Tibial nerve (tissue), 3 donors: ENCODE data around the gene CST4.

ENCODE experiments used
- POLR2A ChIP-seq, 2 donors: fragments of 450-650 bp; IDR thresholded peaks; one replicate each; pipeline ENCODE4 v1.6.1; 2017; ENCODE audit warnings: antibody characterized with exemption in 2 of 2, mild to moderate bottlenecking in 2 of 2, moderate library complexity in 2 of 2
- TF ChIP-seq, protein P1 (sequence below), 5 experiments: fragments of 200-600 bp in 3 of 5; fragments of 450-650 bp in 2 of 5; sonication (generic) in 3 of 5; IDR thresholded peaks; one replicate each; pipeline ENCODE4 v1.5.1; 2016 to 2019; ENCODE audit warnings: antibody characterized with exemption in 5 of 5, mild to moderate bottlenecking in 3 of 5, moderate library complexity in 2 of 5

- TF ChIP-seq, protein P1, sequence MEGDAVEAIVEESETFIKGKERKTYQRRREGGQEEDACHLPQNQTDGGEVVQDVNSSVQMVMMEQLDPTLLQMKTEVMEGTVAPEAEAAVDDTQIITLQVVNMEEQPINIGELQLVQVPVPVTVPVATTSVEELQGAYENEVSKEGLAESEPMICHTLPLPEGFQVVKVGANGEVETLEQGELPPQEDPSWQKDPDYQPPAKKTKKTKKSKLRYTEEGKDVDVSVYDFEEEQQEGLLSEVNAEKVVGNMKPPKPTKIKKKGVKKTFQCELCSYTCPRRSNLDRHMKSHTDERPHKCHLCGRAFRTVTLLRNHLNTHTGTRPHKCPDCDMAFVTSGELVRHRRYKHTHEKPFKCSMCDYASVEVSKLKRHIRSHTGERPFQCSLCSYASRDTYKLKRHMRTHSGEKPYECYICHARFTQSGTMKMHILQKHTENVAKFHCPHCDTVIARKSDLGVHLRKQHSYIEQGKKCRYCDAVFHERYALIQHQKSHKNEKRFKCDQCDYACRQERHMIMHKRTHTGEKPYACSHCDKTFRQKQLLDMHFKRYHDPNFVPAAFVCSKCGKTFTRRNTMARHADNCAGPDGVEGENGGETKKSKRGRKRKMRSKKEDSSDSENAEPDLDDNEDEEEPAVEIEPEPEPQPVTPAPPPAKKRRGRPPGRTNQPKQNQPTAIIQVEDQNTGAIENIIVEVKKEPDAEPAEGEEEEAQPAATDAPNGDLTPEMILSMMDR (IDR thresholded peaks at IDR 0.05): no peak
- no peak for TF ChIP-seq POLR2A (IDR thresholded peaks at IDR 0.05)
Measured at GRCh38 chr20:23636908-23637281, 51.9 kb downstream of the CST4 start.
